KBM-7 (cell line): ENCODE results near the gene ZWILCH.

Experiments
- DNase-seq: peaks from one replicate; pipeline ENCODE4 v3.0.0-alpha.2; 2015
- in situ Hi-C: fragments of 300-500 bp; cut with MboI; formaldehyde crosslinking; loops from 2 replicates; pipeline ENCODE4 v1.14.3; 2020; ENCODE audit warnings: low sequenced_read_pairs, low pct_unique_long_range_greater_than_20kb, mixed read lengths

Gene ZWILCH

DNA sequence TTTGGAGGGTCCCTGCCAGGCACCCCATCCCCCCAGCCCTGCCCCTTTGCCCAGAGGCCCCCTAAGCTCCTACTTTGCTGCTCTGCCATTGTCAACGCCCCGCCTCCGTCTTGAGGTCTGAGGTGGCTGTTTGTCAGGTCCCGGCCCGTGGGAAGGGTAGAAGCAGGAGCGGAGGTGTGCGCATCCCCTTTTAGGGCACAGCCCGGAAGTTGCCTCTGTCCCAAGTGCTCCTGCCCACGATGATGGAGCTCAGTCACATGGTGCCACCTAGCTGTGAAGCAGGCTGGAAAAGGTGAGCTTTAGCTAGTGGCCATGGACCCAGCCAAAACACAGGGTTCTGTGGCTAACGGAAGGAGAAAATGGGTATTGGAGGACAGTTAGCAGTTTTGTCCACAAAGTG, 89.2 kb downstream of the ZWILCH start:
- in situ Hi-C loops = no loop called here
- no peak for DNase-seq

DNA sequence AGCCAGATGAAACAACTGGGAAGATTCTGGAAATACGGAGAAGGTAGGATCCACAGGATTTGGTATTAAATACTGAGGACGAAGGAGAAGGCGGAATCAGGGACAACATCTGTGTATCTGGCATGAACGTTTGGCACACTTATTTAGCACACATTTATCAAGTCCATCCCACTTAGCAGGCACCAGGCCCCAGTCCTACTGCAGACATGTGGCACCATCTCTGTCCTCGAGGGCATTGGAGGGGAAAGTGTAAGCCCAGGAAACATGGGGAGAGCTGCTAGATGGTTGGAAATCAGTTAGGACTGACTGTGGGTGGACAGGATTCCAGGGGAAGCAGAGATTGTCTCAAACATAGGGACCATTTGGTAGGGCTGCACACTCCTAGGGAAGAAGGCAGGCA, 89.7 kb downstream of the ZWILCH start:
- DNase-seq = no peak
- in situ Hi-C loops = no loop called here

GRCh38 chr15:66595332-66595731, 90.2 kb downstream of the ZWILCH start:
- no peak for DNase-seq
- in situ Hi-C loops = no loop called here

DNA sequence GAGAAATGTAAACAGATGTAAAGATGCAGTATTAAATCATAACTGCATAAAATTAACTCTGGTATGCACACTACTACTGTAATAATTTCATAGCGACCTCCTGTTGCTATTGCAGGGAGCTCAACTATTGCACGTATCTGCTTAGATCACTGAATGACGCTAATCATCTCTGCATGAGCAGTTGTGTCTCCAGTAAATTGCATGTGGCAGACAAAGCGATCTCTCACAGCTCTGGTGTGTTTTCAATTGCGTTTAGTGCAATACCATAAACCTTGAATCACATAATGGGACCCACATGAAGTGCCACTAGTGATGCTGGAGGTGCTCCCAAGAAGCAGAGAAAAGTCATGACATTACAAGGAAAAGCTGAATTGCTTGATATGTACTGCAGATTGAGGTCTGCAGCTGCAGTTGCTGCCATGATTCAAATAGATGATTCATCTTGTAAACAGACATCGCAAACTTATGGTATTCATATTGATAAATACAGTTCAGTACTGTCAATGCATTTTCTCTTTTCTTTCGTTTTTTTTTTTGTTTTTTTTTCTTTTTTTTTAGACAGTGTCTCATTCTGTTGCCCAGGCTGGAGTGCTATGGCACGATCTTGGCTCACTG, 90.9 kb downstream of the ZWILCH start:
- no peak for DNase-seq
- in situ Hi-C loops = no loop called here

DNA sequence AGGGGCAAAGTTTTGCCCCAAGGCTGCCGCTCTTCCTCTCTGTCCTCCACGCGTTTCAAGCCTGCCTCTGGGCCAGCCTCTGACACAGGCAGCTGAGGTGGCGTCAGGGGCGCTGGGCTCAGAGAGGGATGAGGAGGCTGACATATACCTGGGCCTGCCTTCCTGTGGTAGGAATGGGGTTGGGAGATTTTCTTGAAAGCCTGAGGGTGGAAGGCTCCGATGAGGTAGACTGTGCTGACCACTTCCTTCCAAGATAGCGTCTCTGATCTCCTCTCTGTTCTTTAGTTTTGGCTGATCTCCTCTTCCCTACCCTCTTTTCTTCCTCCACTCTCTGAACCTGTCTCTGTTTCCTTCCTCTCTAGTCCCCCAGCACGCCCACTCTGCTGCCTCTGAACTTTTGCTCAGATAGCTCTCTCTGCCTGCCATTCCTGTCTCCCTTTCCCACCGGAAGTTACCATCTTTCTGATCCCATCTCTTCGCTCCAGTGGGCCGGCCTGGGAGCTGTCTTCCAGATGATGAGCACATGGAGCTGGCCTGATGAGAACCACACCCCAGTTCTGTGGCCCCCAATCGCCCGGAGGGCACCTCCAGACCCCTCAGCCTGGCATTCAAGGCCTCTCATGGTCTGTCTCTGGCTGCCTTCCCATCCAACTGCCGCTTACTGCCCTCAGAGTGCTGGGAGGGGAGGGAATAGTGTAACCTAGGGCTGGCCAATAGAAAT, 93.1 kb downstream of the ZWILCH start:
- no peak for DNase-seq

More for the DNA sequence above, 93.1 kb downstream of the ZWILCH start:
- in situ Hi-C loops = no loop called here
